ENCODE measurements around the gene DPP6.
"Not testable (repeated sequence)": the region's sequence is repeated elsewhere in the genome, so short reads cannot be mapped to it uniquely, and the experiment has no call there.

Gene DPP6

DNA sequence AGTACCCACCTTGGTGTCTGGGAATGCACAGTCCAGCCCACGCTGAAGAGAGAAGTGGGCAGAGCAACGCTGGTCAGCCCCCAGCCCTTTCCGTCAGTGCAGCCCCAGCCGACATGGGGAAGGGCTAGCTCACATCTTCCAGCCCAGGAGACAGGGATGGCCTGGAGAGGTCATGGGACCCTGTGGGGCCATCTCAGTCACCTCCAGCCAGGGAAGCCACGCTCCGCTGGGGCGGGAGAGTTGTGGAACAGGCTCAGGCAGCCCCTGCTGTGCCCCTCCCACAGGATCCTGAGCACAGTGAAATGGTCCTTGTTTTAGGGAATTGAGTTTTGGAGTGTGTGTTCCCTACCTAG, 865.6 kb downstream of the DPP6 start:
- no peak for DNase-seq

DNA sequence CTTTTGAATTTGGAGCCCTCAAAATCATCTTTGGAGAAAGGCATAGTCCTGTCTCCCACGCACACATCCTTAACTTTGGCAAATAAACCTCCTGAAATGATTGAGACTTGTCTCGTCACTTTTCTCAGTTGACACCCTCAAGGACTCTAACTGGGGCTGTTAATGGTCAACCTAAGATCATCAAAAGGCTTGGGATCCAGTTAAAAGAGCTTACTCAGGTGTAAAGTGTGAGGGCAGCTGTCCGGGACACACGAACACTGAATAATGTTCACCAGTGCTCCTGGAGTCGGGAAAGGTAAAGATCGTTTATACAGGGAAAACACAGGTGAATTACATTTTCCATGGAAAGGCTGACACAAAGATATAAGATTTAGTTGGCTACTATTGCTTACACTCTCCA, 866.1 kb downstream of the DPP6 start:
- no peak for DNase-seq

DNA sequence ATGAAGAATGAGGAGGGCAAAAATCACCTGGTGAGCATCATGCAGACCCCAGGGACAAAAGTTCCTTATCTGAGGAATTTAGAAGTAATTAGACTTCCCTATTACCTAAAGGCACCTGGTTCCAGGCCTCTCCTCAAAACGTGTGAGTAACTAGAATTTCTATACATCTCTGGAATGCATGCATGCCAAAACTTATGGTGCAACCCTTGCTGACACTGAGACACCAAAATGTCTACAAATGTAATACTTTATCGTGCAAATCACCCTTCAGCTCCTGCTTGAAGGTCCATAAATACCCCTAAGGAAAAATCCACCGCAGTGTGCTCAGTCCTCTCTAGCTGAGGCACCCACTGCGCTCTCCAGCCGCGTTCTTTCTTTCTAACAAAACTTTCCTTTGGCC, 866.5 kb downstream of the DPP6 start:
- DNase-seq, result no peak

DNA sequence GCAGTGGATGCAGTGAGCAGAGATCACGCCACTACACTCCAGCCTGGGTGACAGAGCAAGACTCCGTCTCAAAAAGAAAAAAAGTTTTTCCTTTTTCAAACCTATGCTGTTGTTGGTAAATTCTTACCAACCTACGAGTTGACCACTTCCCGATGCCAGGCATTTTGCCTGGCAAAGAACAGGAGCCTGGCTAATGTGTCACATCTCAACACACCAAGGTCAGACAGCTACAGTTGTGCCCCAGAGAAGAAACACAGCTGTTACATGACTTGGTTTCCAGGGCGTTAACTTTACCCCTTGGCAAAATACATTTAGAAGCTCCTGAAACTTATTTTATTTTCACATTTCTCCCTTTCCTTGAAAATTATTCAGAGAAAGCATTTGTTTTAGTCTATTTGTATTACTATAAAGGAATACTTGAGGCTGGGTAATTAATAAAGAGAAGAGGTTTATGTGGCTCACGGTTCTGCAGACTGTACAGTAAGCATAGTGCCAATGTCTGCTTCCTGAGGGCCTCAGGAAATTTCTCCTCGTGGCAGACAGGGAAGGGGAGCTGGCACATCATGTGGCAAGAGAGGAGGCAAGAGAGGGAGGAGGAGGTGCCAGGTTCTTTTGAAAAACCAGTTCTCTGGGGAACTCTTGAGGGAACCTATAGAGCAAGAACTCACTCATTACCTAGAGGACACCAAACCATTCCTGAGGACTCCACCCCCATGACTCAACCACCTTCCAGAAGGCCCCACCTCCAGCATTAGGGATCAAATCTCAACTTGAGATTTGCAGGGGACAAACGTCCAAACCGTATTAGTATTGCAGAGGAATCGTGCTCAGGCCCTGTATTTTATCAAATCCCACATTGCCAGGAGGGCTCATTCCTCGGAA, 867.4 kb downstream of the DPP6 start:
- DNase-seq, result no peak

DNA sequence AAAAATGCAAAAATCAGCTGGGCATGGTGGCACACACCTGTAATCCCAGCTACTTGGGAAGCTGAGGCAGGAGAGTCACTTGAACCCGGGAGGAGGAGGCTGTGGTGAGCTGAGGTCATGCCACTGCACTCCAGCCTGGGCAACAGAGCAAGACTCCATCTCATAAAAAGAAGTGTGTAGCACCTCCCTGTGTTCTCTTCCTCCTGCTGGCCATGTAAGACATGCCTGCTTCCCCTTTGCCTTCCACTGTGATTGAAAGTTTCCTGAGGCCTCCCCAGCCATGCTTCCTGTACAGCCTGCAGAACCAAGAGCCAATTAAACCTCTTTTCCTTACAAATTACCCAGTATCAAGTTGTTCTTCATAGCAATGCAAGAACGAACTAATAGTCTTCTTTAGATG, 870.3 kb downstream of the DPP6 start:
- DNase-seq, result not testable (repeated sequence)

DNA sequence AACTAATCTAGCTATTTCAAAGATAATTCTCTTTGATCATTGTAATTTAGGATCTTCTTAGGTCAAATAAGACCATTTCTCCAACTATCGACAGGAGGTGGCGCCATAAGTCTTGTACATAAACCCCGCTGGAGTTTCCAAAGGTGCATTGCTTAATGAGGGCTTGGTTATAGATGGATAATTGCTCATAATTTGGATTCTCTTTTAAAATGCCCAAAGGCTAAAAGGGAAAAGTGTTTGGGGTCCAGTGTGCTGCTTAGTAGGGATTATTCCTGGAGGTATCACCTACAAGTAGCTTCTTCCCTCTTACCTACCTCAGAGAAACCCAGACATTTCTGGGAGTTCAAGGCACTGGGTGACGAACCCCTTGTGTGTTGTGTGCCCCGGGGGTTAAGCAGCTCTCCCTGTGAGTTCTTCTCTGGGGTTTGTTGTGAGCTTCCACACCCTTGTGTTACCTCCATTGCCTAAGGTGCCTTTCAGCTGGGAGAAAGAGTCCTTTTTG, 875.5 kb downstream of the DPP6 start:
- DNase-seq, result peak; percentile 65

DNA sequence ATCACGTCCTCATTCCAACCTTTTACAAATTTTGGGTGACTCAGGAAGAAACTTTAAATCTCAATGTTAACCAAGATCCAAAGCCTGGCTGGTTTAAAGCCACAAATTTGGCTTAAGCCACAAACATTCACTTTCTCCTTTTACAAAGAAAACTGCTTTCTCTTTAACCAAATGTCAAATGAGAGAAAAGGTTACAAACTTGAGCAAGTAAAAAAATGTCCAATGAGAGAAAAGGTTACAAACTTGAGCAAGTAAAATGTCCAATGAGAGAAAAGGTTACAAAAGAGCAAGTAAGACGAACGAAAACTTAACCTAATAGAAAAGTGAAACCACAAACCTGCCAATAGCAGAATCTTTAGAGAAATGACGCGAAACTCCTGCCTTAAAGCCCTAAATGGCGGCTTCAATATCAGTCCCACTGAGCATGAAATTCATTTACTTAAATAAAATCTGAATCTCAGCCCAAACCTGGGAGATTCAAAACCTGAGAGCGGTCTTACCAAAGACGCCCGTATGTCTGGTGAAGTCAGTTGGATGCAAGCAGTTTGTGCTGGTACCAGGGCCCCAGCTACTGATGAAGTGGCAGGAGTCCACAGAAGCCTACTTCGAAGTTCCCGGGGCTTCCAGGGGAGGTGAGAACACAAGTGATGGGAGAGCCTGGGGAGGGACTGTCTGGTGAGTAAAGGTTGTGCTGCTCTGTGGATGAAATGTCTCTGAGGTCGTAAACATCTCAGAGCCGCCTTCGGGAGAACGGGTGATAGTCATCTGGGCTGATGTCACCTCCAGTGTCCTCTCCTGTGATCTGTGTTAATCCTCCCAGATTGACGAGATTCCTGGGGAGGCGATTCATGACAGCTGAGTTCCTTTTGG, 876.2 kb downstream of the DPP6 start:
- DNase-seq, result peak; percentile 23

DNA sequence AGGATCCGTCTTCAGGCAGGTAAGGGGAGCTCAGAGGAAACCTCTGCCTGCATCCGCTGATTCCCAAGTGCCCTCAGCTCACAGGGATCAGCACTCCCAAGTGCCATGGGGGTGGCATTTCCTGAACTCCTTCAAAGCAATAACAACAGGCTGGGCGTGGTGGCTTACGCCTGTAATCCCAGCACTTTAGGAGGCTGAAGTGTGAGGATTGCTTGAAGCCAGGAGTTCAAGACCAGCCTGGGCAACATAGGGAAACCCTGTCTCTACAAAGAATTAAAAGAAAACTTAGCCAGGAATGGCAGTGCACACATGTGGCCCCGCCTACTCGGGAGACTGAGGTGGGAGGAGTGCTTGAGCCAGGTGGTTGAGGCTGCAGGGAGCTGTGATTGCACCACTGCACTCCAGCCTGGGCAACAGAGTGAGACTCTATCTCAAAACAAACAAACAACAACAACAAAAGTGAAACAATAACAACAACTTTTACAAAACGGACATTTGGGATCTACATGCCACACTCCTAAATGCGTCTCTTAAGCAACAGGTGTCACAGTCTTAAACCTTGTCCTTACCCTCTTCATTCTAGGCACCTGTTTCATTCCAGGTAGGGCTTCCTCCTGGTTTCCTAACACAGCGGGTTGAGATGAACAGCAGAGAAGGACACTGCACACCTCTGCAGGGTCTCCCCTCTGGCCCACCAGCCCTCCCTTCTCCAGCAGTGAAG, 877.0 kb downstream of the DPP6 start:
- no peak for DNase-seq

DNA sequence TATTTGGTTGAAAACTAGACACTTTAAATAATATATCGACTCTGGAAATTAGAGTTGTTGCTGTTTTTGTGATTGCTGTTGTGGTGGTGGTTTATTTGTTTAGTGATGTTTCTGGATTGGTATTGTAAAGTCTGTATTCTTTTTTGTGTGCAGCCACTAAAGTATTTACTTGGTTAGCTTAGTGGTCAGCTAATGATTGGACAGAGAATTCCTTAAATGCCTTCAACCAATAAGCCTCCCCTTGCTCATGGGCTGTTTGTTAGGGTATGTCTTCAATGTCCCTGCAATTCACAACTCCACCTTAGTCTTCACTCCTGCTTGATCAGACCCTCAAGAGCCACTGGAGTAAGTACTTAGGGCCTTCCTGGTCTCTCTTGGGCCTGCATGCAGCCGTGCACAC, 879.7 kb downstream of the DPP6 start:
- DNase-seq, result no peak

DNA sequence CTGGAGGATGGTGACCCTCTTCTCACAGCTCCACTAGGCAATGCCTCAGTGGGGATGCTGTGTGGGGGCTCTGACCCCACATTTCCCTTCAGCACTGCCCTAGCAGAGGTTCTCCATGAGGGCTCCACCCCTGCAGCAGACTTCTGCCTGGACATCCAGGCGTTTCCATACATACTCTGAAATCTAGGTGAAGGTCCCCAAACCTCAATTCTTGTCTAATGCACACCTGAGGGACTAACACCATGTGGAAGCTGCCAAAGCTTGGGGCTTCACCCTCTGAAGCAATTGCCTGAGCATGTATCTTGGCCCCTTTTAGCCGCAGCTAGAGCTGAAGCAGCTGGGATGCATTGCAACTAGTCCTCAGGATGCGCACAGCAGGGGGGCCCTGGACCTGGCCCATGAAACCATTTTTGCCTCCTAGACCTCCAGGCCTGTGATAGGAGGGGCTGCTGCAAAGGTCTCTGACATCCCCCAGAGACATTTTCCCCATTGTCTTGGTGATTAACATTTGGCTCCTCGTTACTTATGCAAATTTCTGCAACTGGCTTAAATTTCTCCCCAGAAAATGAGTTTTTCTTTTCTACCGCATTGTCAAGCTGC, 882.3 kb downstream of the DPP6 start:
- DNase-seq, result not testable (repeated sequence)

DNA sequence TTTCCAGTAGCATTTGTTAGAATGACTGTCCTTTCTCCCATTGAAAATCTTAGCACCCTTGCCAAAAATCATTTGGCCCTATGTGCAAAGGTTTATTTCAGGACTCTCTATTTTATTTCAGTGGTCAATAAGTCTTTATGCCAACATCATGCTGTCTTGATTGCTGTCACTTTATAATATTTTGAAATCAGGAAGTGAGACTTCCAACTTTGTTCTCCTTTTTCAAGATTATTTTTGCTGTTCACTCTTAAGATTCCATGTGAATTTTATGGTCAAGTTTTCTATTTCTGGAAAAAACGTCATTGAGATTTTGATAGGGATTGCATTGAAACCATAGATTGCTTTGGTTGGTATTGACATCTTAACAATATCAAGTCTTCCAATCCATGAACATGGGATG, 885.6 kb downstream of the DPP6 start:
- no peak for DNase-seq

DNA sequence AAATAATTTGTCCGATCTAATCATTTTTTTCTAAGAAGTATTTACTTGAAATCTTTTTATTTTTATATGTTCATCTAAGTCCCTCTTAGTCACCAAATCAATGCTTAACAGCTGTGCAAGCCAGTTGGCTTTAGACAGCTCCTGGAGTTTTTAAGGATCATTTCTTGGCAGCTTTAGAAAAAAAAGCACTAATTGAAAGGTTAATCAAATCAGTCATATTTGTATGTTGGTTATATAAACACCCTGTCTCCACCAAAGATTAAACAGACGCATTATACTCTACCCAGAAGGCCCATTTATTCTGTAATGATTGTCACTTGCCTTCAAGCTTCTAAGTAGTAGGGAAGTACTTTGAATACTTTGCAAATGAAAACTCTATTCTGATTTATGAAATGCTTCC, 890.5 kb downstream of the DPP6 start:
- no peak for DNase-seq
